HG03442 (cell line): Measurements from ENCODE around the gene MLLT1.

Experiments used
- ATAC-seq: cut with Tn5 transposase; IDR thresholded peaks from one replicate; pipeline ENCODE4 v1.9.1; 2021; ENCODE audit warnings: mild to moderate bottlenecking, moderate library complexity; ENCODE audit not compliant: unreplicated experiment

The MLLT1 gene

GRCh38 chr19:6212403-6213265 lies 67.1 kb downstream of the MLLT1 start:
- ATAC-seq, result no peak

DNA sequence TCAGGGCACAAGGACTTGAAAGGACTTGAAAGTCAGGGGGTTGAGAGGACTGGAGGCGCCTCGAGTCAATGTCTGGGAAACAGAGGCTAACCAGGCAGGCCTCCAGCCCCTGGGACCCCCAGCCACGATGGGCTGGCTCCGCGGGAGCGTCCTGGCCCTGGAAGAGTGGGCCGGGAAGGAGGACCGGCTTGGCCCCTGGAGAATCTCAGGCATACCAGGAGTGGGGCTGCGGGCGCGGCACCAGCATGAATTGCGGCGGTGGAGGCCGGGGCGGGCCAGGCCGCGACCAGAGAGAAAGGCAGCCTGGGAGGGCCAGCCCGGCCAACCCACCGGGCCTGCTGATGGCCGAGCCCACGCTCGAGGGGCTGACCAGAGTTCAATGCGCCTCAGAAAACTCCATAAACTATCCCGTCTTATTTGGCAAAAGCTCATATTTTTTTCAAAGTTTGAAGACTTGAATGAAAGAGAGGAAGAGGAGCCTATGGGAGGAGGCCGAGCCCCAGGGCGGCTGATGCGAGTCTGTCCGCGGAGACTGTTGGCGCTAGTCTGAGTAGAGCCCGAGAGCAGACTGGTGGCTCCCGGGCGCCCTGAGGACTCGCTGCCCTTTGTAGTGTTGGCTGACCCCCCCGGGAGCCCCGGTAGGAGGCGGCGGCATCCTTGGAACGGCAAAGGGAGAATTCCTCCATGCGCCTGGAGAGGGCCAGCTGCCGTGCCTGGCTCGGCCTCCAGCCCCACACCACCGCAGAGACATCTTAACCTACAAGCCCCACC lies 68.0 kb downstream of the MLLT1 start:
- no peak for ATAC-seq

GRCh38 chr19:6210721-6211600 lies 68.8 kb downstream of the MLLT1 start:
- no peak for ATAC-seq

DNA sequence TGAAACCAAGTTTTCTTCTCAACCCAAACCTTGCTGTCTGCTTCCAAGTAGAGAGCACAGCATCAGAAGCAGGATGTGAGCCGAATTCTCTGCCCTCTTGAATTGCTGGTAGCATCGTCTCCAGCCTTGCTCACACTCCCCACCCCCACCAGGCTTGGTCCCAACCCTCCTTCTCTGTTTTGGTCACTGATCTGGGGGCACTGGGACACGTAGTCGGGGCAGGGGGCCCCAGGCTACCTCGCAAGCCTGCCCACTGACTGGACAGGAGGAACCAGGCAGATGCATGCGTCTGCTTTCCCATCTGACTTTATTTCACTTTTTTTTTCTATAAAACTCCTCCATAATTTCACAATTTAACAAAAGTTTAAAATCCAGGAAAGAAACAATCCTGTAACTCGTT lies 69.7 kb downstream of the MLLT1 start:
- ATAC-seq, result no peak

DNA sequence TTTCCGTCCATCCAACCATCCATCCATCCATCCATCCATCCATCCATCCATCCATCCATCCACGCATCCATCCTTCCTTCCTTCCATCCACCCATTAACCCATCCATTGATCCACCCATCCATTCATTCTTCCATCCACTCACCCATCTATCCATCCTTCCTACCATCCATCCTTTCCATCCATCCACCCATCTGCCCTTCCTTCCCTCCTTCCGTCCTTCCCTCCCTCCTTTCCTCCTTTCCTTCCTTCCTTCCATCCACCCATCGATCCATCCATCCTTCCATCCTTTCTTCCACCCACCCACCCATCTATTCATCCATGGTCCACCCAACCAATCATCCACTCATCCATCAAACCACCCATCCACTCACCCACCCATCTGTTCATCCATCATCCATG lies 70.1 kb downstream of the MLLT1 start:
- no peak for ATAC-seq

GRCh38 chr19:6209233-6209632 lies 70.5 kb downstream of the MLLT1 start:
- ATAC-seq, result no peak

- ATAC-seq, result no peak
Observed at GRCh38 chr19:6204866-6205723, 74.7 kb downstream of the MLLT1 start.

DNA sequence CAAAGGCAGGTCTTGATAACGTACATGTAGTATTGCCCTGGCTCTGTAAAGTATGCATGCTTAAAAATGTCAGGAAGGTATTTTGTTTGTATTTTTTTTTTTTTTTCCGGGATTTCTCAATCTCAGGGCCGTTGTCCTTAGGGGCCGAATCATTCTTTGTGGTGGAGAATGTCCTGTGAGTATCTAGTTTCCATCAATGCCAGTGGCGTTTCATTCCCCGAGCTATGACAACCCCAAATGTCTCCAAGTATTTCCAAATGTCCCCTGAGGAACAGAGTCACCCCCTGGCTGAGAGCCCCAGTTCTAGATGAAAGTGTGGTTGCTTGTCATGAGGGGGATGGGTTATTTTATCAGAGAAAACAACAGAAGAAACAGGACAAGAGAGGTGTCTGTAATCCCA lies 75.6 kb downstream of the MLLT1 start:
- ATAC-seq, result no peak

DNA sequence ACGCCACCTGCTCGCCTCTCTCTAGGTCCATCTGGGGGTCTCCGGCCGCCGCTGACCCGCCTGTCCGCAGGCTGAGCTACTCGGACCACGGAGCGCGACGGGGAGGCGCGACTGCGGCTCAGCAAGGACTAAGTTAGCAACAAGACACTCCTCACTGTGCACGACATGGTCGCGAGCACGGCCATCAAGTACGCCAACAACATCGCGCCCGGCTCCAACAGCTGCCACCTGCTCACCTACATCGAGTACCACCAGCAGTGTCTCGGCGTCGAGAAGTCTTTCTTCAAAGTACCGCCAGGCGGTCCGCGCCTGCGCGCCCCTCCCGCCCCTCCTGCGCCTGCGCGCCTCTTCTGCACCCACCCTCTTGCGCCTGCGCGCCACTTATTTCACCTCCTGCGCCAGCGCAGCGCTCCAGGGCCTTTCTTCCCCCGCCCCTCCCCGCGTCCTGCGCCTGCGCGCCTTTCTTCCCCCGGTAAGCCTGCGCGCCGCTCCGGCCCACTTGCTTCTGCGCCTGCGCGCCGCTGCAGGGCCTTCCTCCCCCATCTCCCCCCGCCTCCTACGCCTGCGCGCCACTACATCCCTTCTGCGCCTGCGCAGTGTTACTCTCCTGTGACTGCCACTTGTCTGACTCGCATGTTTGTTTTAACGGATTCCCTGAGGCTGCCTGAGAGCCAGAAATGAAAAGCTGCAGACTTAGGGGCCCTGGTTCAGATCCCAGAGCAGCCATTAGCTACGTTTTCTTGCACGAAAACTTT lies 80.4 kb downstream of the MLLT1 start:
- ATAC-seq, result peak; percentile 76

- ATAC-seq, result no peak
Observed at GRCh38 chr19:6198896-6199239, 80.9 kb downstream of the MLLT1 start.

GRCh38 chr19:6196361-6196760 lies 83.4 kb downstream of the MLLT1 start:
- ATAC-seq, result no peak

- ATAC-seq, result no peak
Observed at GRCh38 chr19:6188811-6189210, 91.0 kb downstream of the MLLT1 start.

- no peak for ATAC-seq
Observed at GRCh38 chr19:6187374-6187773, 92.4 kb downstream of the MLLT1 start.

- ATAC-seq, result no peak
Observed at GRCh38 chr19:6185835-6186834, 93.6 kb downstream of the MLLT1 start.

GRCh38 chr19:6185093-6185834 lies 94.5 kb downstream of the MLLT1 start:
- ATAC-seq, result no peak

DNA sequence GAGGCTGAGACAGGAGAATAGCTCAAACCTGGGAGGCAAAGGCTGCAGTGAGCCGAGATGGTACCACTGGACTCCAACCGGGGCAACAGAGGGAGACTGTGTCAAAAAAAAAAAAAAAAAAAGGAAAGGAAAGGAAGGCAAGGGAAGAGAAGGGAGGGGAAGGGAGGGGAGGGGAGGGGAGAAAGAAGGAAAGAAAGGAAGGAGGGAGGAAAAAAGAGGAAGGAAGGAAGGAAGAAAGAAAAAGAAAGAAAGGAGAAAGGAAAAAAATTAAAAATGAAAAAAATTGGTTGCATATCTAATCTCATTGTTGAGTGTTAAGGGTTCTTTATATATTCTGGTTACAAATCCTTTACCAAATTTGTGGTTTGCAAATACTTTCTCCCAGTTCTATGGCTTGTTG lies 98.7 kb downstream of the MLLT1 start:
- ATAC-seq, result no peak

DNA sequence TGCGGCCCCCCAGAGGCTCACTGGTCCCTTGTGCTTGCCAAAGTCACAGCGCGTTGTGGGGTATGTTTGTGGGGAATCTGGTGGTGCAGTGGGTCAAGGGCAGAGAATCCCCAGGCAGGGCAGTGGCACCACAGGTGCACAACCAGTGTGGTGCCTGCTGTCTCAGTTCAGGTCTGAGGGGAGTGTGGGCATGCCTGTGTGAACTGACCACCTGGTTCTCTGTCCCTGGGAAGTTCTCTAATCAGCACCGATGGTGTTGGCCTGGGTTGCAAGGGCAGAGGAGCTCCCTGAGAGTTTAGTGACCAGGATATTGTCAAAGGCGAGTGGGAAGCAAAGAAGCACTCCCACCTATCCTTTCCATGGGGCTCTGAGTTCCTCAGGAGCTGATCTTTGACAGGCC lies 106.6 kb downstream of the MLLT1 start:
- no peak for ATAC-seq
